ENCODE results near the gene CDKN3.
A peak's percentile ranks its signal among the peaks of the same experiment; 100 is the strongest.
"Not testable (repeated sequence)": the region's sequence is repeated elsewhere in the genome, so short reads cannot be mapped to it uniquely, and the experiment has no call there.

Gene CDKN3

GRCh38 chr14:54440037-54440436, 43.2 kb downstream of the CDKN3 start:
- Histone ChIP-seq H3K4me3 (ENCODE audit: insufficient read depth, low read depth, low read length, poor library complexity, severe bottlenecking) (peak overlapping the region; percentile 53), H3K36me3 (ENCODE audit: control insufficient read depth, insufficient read depth, low read length) (no peaks in the 10 kb centered on the region), H3K27me3 (replicated peaks; ENCODE audit: control insufficient read depth, insufficient read depth, low read length, poor library complexity, severe bottlenecking) (no peaks in the 10 kb centered on the region), H3K9me3 (ENCODE audit: control insufficient read depth, low read length) (no peaks in the 10 kb centered on the region), H3K27ac (ENCODE audit: insufficient read depth, low read length, poor library complexity, severe bottlenecking) (no peak overlapping the region), H3K4me1 (ENCODE audit: control insufficient read depth, insufficient read depth, low read length, poor library complexity, severe bottlenecking) (peaks cover 9% of the 10 kb centered on the region)
- no peak for DNase-seq

- peak overlapping the region; percentile 82 for H3K27ac ChIP-seq (ENCODE audit: insufficient read depth, low read length, poor library complexity, severe bottlenecking)
- H3K27me3 ChIP-seq (replicated peaks; ENCODE audit: control insufficient read depth, insufficient read depth, low read length, poor library complexity, severe bottlenecking): no peaks in the 10 kb centered on the region
- no peak for DNase-seq
- peak overlapping the region; percentile 53 for H3K4me3 ChIP-seq (ENCODE audit: insufficient read depth, low read depth, low read length, poor library complexity, severe bottlenecking)
- peaks cover 9% of the 10 kb centered on the region for H3K4me1 ChIP-seq (ENCODE audit: control insufficient read depth, insufficient read depth, low read length, poor library complexity, severe bottlenecking)
- H3K9me3 ChIP-seq (ENCODE audit: control insufficient read depth, low read length): no peaks in the 10 kb centered on the region
- H3K36me3 ChIP-seq (ENCODE audit: control insufficient read depth, insufficient read depth, low read length): no peaks in the 10 kb centered on the region
Observed at GRCh38 chr14:54440476-54440872, 43.7 kb downstream of the CDKN3 start.

- H3K9me3 ChIP-seq (ENCODE audit: control insufficient read depth, low read length): no peaks in the 10 kb centered on the region
- peak within 1 kb of the TSS; percentile 53 for H3K4me3 ChIP-seq (ENCODE audit: insufficient read depth, low read depth, low read length, poor library complexity, severe bottlenecking)
- peaks cover 9% of the 10 kb centered on the region for H3K4me1 ChIP-seq (ENCODE audit: control insufficient read depth, insufficient read depth, low read length, poor library complexity, severe bottlenecking)
- peak; percentile 87 to 90 (median 87) for DNase-seq
- peak within 1 kb of the TSS; percentile 82 for H3K27ac ChIP-seq (ENCODE audit: insufficient read depth, low read length, poor library complexity, severe bottlenecking)
- no peaks in the 10 kb centered on the region for H3K36me3 ChIP-seq (ENCODE audit: control insufficient read depth, insufficient read depth, low read length)
- no peaks in the 10 kb centered on the region for H3K27me3 ChIP-seq (replicated peaks; ENCODE audit: control insufficient read depth, insufficient read depth, low read length, poor library complexity, severe bottlenecking)
Observed at GRCh38 chr14:54440873-54441868, 44.4 kb downstream of the CDKN3 start, which contains the start of gene CNIH1. CNIH1 (minus strand) TSS chr14:54441374; CDS start chr14:54441327, 47 bp downstream.

GRCh38 chr14:54442961-54443360, 46.2 kb downstream of the CDKN3 start:
- H3K9me3 ChIP-seq (ENCODE audit: control insufficient read depth, low read length); H3K27me3 ChIP-seq (replicated peaks; ENCODE audit: control insufficient read depth, insufficient read depth, low read length, poor library complexity, severe bottlenecking); H3K4me3 ChIP-seq (ENCODE audit: insufficient read depth, low read depth, low read length, poor library complexity, severe bottlenecking); DNase-seq; H3K27ac ChIP-seq (ENCODE audit: insufficient read depth, low read length, poor library complexity, severe bottlenecking); H3K4me1 ChIP-seq (ENCODE audit: control insufficient read depth, insufficient read depth, low read length, poor library complexity, severe bottlenecking); H3K36me3 ChIP-seq (ENCODE audit: control insufficient read depth, insufficient read depth, low read length): not testable (repeated sequence)

GRCh38 chr14:54443981-54444380, 47.2 kb downstream of the CDKN3 start:
- DNase-seq: no peak
- Histone ChIP-seq H3K4me1 (ENCODE audit: control insufficient read depth, insufficient read depth, low read length, poor library complexity, severe bottlenecking) (peaks cover 3% of the 10 kb centered on the region), H3K4me3 (ENCODE audit: insufficient read depth, low read depth, low read length, poor library complexity, severe bottlenecking) (no peak overlapping the region), H3K36me3 (ENCODE audit: control insufficient read depth, insufficient read depth, low read length) (no peaks in the 10 kb centered on the region), H3K9me3 (ENCODE audit: control insufficient read depth, low read length) (no peaks in the 10 kb centered on the region), H3K27ac (ENCODE audit: insufficient read depth, low read length, poor library complexity, severe bottlenecking) (no peak overlapping the region), H3K27me3 (replicated peaks; ENCODE audit: control insufficient read depth, insufficient read depth, low read length, poor library complexity, severe bottlenecking) (no peaks in the 10 kb centered on the region)

GRCh38 chr14:54444681-54445080, 47.9 kb downstream of the CDKN3 start:
- no peak for DNase-seq
- H3K4me1 ChIP-seq (ENCODE audit: control insufficient read depth, insufficient read depth, low read length, poor library complexity, severe bottlenecking): peaks cover 3% of the 10 kb centered on the region
- H3K9me3 ChIP-seq (ENCODE audit: control insufficient read depth, low read length): no peaks in the 10 kb centered on the region
- no peak overlapping the region for H3K27ac ChIP-seq (ENCODE audit: insufficient read depth, low read length, poor library complexity, severe bottlenecking)
- no peak overlapping the region for H3K4me3 ChIP-seq (ENCODE audit: insufficient read depth, low read depth, low read length, poor library complexity, severe bottlenecking)
- no peaks in the 10 kb centered on the region for H3K36me3 ChIP-seq (ENCODE audit: control insufficient read depth, insufficient read depth, low read length)
- no peaks in the 10 kb centered on the region for H3K27me3 ChIP-seq (replicated peaks; ENCODE audit: control insufficient read depth, insufficient read depth, low read length, poor library complexity, severe bottlenecking)

- Histone ChIP-seq H3K27me3 (replicated peaks; ENCODE audit: control insufficient read depth, insufficient read depth, low read length, poor library complexity, severe bottlenecking) (no peaks in the 10 kb centered on the region), H3K4me3 (ENCODE audit: insufficient read depth, low read depth, low read length, poor library complexity, severe bottlenecking) (no peak overlapping the region), H3K9me3 (ENCODE audit: control insufficient read depth, low read length) (no peaks in the 10 kb centered on the region), H3K4me1 (ENCODE audit: control insufficient read depth, insufficient read depth, low read length, poor library complexity, severe bottlenecking) (no peaks in the 10 kb centered on the region), H3K36me3 (ENCODE audit: control insufficient read depth, insufficient read depth, low read length) (no peaks in the 10 kb centered on the region), H3K27ac (ENCODE audit: insufficient read depth, low read length, poor library complexity, severe bottlenecking) (no peak overlapping the region)
- DNase-seq: no peak
Observed at GRCh38 chr14:54446161-54446693, 49.4 kb downstream of the CDKN3 start.

GRCh38 chr14:54447231-54447692, 50.5 kb downstream of the CDKN3 start:
- Histone ChIP-seq H3K27me3 (replicated peaks; ENCODE audit: control insufficient read depth, insufficient read depth, low read length, poor library complexity, severe bottlenecking) (no peaks in the 10 kb centered on the region), H3K27ac (ENCODE audit: insufficient read depth, low read length, poor library complexity, severe bottlenecking) (no peak overlapping the region), H3K4me3 (ENCODE audit: insufficient read depth, low read depth, low read length, poor library complexity, severe bottlenecking) (no peak overlapping the region), H3K9me3 (ENCODE audit: control insufficient read depth, low read length) (no peaks in the 10 kb centered on the region), H3K36me3 (ENCODE audit: control insufficient read depth, insufficient read depth, low read length) (no peaks in the 10 kb centered on the region), H3K4me1 (ENCODE audit: control insufficient read depth, insufficient read depth, low read length, poor library complexity, severe bottlenecking) (no peaks in the 10 kb centered on the region)
- DNase-seq: no peak

GRCh38 chr14:54450535-54450934, 53.7 kb downstream of the CDKN3 start:
- DNase-seq: no peak
- H3K9me3 ChIP-seq (ENCODE audit: control insufficient read depth, low read length): no peaks in the 10 kb centered on the region
- no peaks in the 10 kb centered on the region for H3K36me3 ChIP-seq (ENCODE audit: control insufficient read depth, insufficient read depth, low read length)
- H3K27me3 ChIP-seq (replicated peaks; ENCODE audit: control insufficient read depth, insufficient read depth, low read length, poor library complexity, severe bottlenecking): no peaks in the 10 kb centered on the region
- no peak overlapping the region for H3K4me3 ChIP-seq (ENCODE audit: insufficient read depth, low read depth, low read length, poor library complexity, severe bottlenecking)
- H3K27ac ChIP-seq (ENCODE audit: insufficient read depth, low read length, poor library complexity, severe bottlenecking): no peak overlapping the region
- H3K4me1 ChIP-seq (ENCODE audit: control insufficient read depth, insufficient read depth, low read length, poor library complexity, severe bottlenecking): no peaks in the 10 kb centered on the region

GRCh38 chr14:54451121-54451601, 54.4 kb downstream of the CDKN3 start:
- no peak for DNase-seq
- Histone ChIP-seq H3K27ac (ENCODE audit: insufficient read depth, low read length, poor library complexity, severe bottlenecking) (no peak overlapping the region), H3K9me3 (ENCODE audit: control insufficient read depth, low read length) (no peaks in the 10 kb centered on the region), H3K27me3 (replicated peaks; ENCODE audit: control insufficient read depth, insufficient read depth, low read length, poor library complexity, severe bottlenecking) (no peaks in the 10 kb centered on the region), H3K36me3 (ENCODE audit: control insufficient read depth, insufficient read depth, low read length) (no peaks in the 10 kb centered on the region), H3K4me1 (ENCODE audit: control insufficient read depth, insufficient read depth, low read length, poor library complexity, severe bottlenecking) (no peaks in the 10 kb centered on the region), H3K4me3 (ENCODE audit: insufficient read depth, low read depth, low read length, poor library complexity, severe bottlenecking) (no peak overlapping the region)

Measured in effector memory CD4-positive, alpha-beta T cell (primary cell).